ENCODE data around the gene RASA3. TPM values are rescaled to one million over a fixed set of nuclear protein-coding genes. Genes with fewer than 3 reads are reported as not detected.
A peak's percentile ranks its signal among the peaks of the same experiment; 100 is the strongest.

RASA3 gene
- total and polyA plus RNA-seq, 5 donors from 2014 or later, result 93.8 to 265 (median 99.6) TPM

- peaks cover 9 to 73% (median 50%) of the 10 kb centered on the region in 4 donors for H3K4me1 Mint-ChIP-seq
- H3K9me3 Mint-ChIP-seq, result peaks cover 0 to 8% (median 0%) of the 10 kb centered on the region in 7 donors
- Histone ChIP-seq H3K9me3 (ENCODE audit: control insufficient read depth in 2 of 2, low read length in 2 of 2) (no peaks in the 10 kb centered on the region), H3K4me3 (ENCODE audit: low read depth, low read length) (peak overlapping the region; percentile 97), H3K4me1 (ENCODE audit: control insufficient read depth, insufficient read depth, low read length, poor library complexity, severe bottlenecking) (peaks cover 53% of the 10 kb centered on the region), H3K27ac (ENCODE audit: insufficient read depth, low read length, poor library complexity, severe bottlenecking) (peak overlapping the region; percentile 88), H3K27me3 (ENCODE audit: control insufficient read depth, insufficient read depth, low read length) (no peaks in the 10 kb centered on the region), H3K36me3 (ENCODE audit: control insufficient read depth, insufficient read depth, low read length) (peaks cover 14% of the 10 kb centered on the region)
- H3K36me3 Mint-ChIP-seq, result peaks cover 37% of the 10 kb centered on the region
- DNase-seq (peak; percentile 39 to 89 (median 78)), ATAC-seq (ENCODE audit: low read depth in 2 of 2) (peak; percentile 25 to 36)
- peak overlapping the region; percentile 97 to 100 (median 99) for H3K4me3 Mint-ChIP-seq
- peak overlapping the region; percentile 99 for H3K27ac Mint-ChIP-seq
- H3K27me3 Mint-ChIP-seq, result no peaks in the 10 kb centered on the region
Measured at GRCh38 chr13:114130837-114131582, 1.4 kb downstream of the RASA3 start.

DNA sequence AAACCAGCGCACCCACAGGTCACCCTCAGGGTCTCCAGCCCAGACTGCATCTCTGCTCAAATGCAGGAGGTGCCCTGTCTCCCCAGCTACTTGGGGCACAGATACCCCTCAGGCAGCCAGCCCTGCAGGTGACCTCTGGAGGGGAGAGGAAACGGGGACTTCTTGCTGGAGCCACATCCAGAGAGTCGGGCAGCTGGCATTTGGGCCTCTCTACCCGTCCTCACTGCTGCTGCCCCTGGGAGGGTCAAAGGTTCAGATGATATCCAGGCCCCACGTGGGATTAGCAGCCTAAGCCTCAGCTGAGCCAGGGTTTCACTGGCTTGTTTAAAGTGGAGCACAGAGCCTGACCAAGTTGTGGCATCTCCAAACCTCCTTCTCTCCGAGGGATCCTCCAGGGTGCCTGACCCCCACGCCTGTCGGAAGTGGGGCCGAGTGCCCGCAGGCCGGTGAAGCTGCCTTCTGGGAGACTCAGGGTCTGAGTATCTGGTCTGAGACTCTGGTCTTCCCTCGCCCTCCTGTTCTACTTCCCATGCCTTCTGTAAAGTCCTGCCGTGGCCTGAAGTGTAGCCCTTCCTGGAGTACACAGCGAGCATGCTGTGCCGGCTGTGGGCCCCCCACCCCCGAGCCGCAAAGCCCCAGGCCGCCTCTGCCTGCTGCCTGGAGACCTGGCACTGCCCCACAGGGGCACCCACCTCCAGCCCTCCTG is 2.1 kb downstream of the RASA3 start:
- peak overlapping the region; percentile 99 for H3K27ac Mint-ChIP-seq
- peaks cover 10 to 70% (median 46%) of the 10 kb centered on the region in 4 donors for H3K4me1 Mint-ChIP-seq
- peaks cover 14% of the 10 kb centered on the region for H3K36me3 ChIP-seq (ENCODE audit: control insufficient read depth, insufficient read depth, low read length)
- no peak for DNase-seq
- H3K27ac ChIP-seq (ENCODE audit: insufficient read depth, low read length, poor library complexity, severe bottlenecking), result peak overlapping the region; percentile 88
- peak overlapping the region; percentile 97 to 100 (median 99) for H3K4me3 Mint-ChIP-seq
- no peaks in the 10 kb centered on the region for H3K27me3 ChIP-seq (ENCODE audit: control insufficient read depth, insufficient read depth, low read length)
- no peaks in the 10 kb centered on the region for H3K9me3 ChIP-seq (ENCODE audit: control insufficient read depth in 2 of 2, low read length in 2 of 2)
- H3K36me3 Mint-ChIP-seq, result peaks cover 37% of the 10 kb centered on the region
- H3K4me3 ChIP-seq (ENCODE audit: low read depth, low read length), result peak overlapping the region; percentile 97
- H3K9me3 Mint-ChIP-seq, result peaks cover 0 to 8% (median 0%) of the 10 kb centered on the region in 7 donors
- H3K4me1 ChIP-seq (ENCODE audit: control insufficient read depth, insufficient read depth, low read length, poor library complexity, severe bottlenecking), result peaks cover 58% of the 10 kb centered on the region
- no peaks in the 10 kb centered on the region for H3K27me3 Mint-ChIP-seq
- ATAC-seq (ENCODE audit: low read depth in 2 of 2), result no peak

GRCh38 chr13:114129649-114130062 is 2.8 kb downstream of the RASA3 start:
- H3K36me3 Mint-ChIP-seq, result peaks cover 44% of the 10 kb centered on the region
- Histone ChIP-seq H3K36me3 (ENCODE audit: control insufficient read depth, insufficient read depth, low read length) (peaks cover 19% of the 10 kb centered on the region), H3K27me3 (ENCODE audit: control insufficient read depth, insufficient read depth, low read length) (no peaks in the 10 kb centered on the region), H3K4me1 (ENCODE audit: control insufficient read depth, insufficient read depth, low read length, poor library complexity, severe bottlenecking) (peaks cover 65% of the 10 kb centered on the region), H3K9me3 (ENCODE audit: control insufficient read depth in 2 of 2, low read length in 2 of 2) (no peaks in the 10 kb centered on the region), H3K4me3 (ENCODE audit: low read depth, low read length) (peak overlapping the region; percentile 97), H3K27ac (ENCODE audit: insufficient read depth, low read length, poor library complexity, severe bottlenecking) (peak overlapping the region; percentile 88)
- no peaks in the 10 kb centered on the region for H3K27me3 Mint-ChIP-seq
- ATAC-seq (ENCODE audit: low read depth in 2 of 2) (no peak), DNase-seq (peak in 1 of 3 donors; percentile 52)
- peak overlapping the region; percentile 96 to 99 (median 99) for H3K27ac Mint-ChIP-seq
- H3K9me3 Mint-ChIP-seq, result peaks cover 0 to 8% (median 0%) of the 10 kb centered on the region in 7 donors
- H3K4me1 Mint-ChIP-seq, result peaks cover 16 to 70% (median 47%) of the 10 kb centered on the region in 4 donors
- peak overlapping the region; percentile 97 to 100 (median 99) for H3K4me3 Mint-ChIP-seq

GRCh38 chr13:114128624-114129522 is 3.5 kb downstream of the RASA3 start:
- Histone ChIP-seq H3K36me3 (ENCODE audit: control insufficient read depth, insufficient read depth, low read length) (peaks cover 27% of the 10 kb centered on the region), H3K4me3 (ENCODE audit: low read depth, low read length) (peak overlapping the region; percentile 97)

DNA sequence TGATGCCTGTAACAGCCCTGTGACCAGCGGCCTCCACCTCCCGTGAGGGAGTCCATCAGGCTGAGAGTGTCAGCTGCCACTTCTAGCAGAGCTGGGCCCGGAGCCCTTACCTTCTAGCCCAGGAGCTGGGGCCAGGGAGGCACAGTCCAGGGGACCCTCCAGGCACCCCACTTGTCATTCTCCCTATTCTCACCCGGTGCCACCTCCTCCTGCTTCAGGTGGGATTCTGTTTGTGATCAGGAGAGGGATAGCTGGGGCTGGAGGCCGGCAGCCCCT is 4.1 kb downstream of the RASA3 start:
- peaks cover 33% of the 10 kb centered on the region for H3K36me3 ChIP-seq (ENCODE audit: control insufficient read depth, insufficient read depth, low read length)
- peak overlapping the region; percentile 97 for H3K4me3 ChIP-seq (ENCODE audit: low read depth, low read length)
- H3K9me3 Mint-ChIP-seq, result peaks cover 0 to 8% (median 0%) of the 10 kb centered on the region in 7 donors
- H3K27me3 ChIP-seq (ENCODE audit: control insufficient read depth, insufficient read depth, low read length), result no peaks in the 10 kb centered on the region
- H3K27ac Mint-ChIP-seq, result peak overlapping the region; percentile 93 to 99 (median 99)
- H3K27ac ChIP-seq (ENCODE audit: insufficient read depth, low read length, poor library complexity, severe bottlenecking), result peak overlapping the region; percentile 88
- no peaks in the 10 kb centered on the region for H3K9me3 ChIP-seq (ENCODE audit: control insufficient read depth in 2 of 2, low read length in 2 of 2)
- peaks cover 47% of the 10 kb centered on the region for H3K36me3 Mint-ChIP-seq
- DNase-seq (no peak), ATAC-seq (ENCODE audit: low read depth in 2 of 2) (no peak)
- peaks cover 11 to 75% (median 46%) of the 10 kb centered on the region in 4 donors for H3K4me1 Mint-ChIP-seq
- H3K4me3 Mint-ChIP-seq, result peak overlapping the region; percentile 97 to 100 (median 99)
- H3K27me3 Mint-ChIP-seq, result no peaks in the 10 kb centered on the region
- peaks cover 78% of the 10 kb centered on the region for H3K4me1 ChIP-seq (ENCODE audit: control insufficient read depth, insufficient read depth, low read length, poor library complexity, severe bottlenecking)

More at GRCh38 chr13:114128624-114129522, 3.5 kb downstream of the RASA3 start:
- ATAC-seq (ENCODE audit: low read depth in 2 of 2) (peak; percentile 68 to 76), DNase-seq (peak; percentile 83 to 94 (median 85))
- Mint-ChIP-seq H3K36me3 (peaks cover 46% of the 10 kb centered on the region), H3K27me3 (no peaks in the 10 kb centered on the region), H3K27ac (peak overlapping the region; percentile 96 to 99 (median 99)), H3K4me3 (peak overlapping the region; percentile 97 to 100 (median 99)), H3K9me3 (peaks cover 0 to 8% (median 0%) of the 10 kb centered on the region in 7 donors), H3K4me1 (peaks cover 13 to 71% (median 48%) of the 10 kb centered on the region in 4 donors)
- Histone ChIP-seq H3K27me3 (ENCODE audit: control insufficient read depth, insufficient read depth, low read length) (no peaks in the 10 kb centered on the region), H3K9me3 (ENCODE audit: control insufficient read depth in 2 of 2, low read length in 2 of 2) (no peaks in the 10 kb centered on the region), H3K27ac (ENCODE audit: insufficient read depth, low read length, poor library complexity, severe bottlenecking) (peak overlapping the region; percentile 88), H3K4me1 (ENCODE audit: control insufficient read depth, insufficient read depth, low read length, poor library complexity, severe bottlenecking) (peaks cover 72% of the 10 kb centered on the region)

DNA sequence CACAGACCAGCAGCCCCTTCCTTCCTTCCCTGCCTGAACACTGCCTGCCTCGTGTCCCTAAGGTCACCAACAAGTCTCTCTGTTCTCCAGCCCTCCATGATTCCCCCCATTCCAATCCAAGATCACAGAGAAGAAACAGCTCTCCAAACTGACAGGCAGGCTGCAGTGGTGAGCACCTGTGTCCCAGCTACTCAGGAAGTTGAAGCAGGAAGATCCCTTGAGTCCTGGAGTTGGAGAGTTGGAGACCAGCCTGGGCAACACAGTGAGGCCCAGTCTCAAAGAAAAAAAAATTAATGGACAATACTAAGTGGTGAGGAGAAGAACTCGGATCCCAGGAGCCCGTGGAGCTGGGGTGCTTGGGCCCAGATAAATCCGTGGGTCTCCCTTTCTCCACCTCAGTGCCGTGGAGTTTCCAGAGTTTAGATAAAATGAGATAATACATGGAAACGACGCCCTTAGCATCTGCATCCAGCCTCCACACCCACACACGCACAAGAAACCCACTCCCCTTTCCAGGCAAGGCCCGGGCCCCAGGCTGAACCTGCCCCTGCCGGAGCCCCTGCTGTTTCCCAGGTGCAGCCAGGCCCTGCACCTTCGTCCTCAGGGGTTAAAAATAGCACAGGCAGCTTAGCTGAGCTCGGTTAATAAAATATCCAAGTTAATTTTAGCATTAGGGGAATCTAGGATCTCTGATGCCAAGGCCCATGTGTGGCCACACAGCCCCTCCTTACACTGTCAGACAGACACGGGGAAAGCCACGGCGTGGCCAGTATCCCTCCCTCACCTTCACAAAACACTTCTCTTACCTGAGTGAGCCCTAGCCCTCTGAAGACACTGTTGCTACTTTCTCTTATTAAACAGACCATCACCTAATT is 4.7 kb downstream of the RASA3 start:
- peak overlapping the region; percentile 93 to 99 (median 99) for H3K27ac Mint-ChIP-seq
- Histone ChIP-seq H3K4me1 (ENCODE audit: control insufficient read depth, insufficient read depth, low read length, poor library complexity, severe bottlenecking) (peaks cover 84% of the 10 kb centered on the region), H3K4me3 (ENCODE audit: low read depth, low read length) (peak overlapping the region; percentile 97), H3K27ac (ENCODE audit: insufficient read depth, low read length, poor library complexity, severe bottlenecking) (peak overlapping the region; percentile 88), H3K36me3 (ENCODE audit: control insufficient read depth, insufficient read depth, low read length) (peaks cover 38% of the 10 kb centered on the region), H3K27me3 (ENCODE audit: control insufficient read depth, insufficient read depth, low read length) (no peaks in the 10 kb centered on the region), H3K9me3 (ENCODE audit: control insufficient read depth in 2 of 2, low read length in 2 of 2) (no peaks in the 10 kb centered on the region)
- peaks cover 11 to 81% (median 48%) of the 10 kb centered on the region in 4 donors for H3K4me1 Mint-ChIP-seq
- peaks cover 49% of the 10 kb centered on the region for H3K36me3 Mint-ChIP-seq
- ATAC-seq (ENCODE audit: low read depth in 2 of 2), result no peak
- peak overlapping the region; percentile 97 to 100 (median 99) for H3K4me3 Mint-ChIP-seq
- no peaks in the 10 kb centered on the region for H3K27me3 Mint-ChIP-seq
- peaks cover 0 to 8% (median 0%) of the 10 kb centered on the region in 7 donors for H3K9me3 Mint-ChIP-seq
- no peak for DNase-seq

Measured in CD4-positive, CD25-positive, alpha-beta regulatory T cell (primary cell).